Activated gamma-delta T cell treated with Interleukin-2 at 50 U/mL for 16 hours (primary cell): Measurements from ENCODE around the gene TCP1.
A peak's percentile ranks its signal among the peaks of the same experiment; 100 is the strongest.
"Not testable (repeated sequence)": the region's sequence is repeated elsewhere in the genome, so short reads cannot be mapped to it uniquely, and the experiment has no call there.

Experiments used
- DNase-seq: peaks from one replicate; pipeline ENCODE4 v3.0.0-alpha.2; 2020

TCP1 gene

GRCh38 chr6:159816775-159817174 is 27.4 kb upstream of the TCP1 start:
- not testable (repeated sequence) for DNase-seq

GRCh38 chr6:159815410-159815809 is 26.0 kb upstream of the TCP1 start:
- DNase-seq: no peak

GRCh38 chr6:159813781-159814180 is 24.4 kb upstream of the TCP1 start:
- no peak for DNase-seq

- DNase-seq: no peak
Measured at GRCh38 chr6:159809149-159809548, 19.7 kb upstream of the TCP1 start.

GRCh38 chr6:159808647-159809046 is 19.2 kb upstream of the TCP1 start:
- DNase-seq: no peak

GRCh38 chr6:159807150-159807858 is 17.9 kb upstream of the TCP1 start:
- no peak for DNase-seq

- no peak for DNase-seq
Measured at GRCh38 chr6:159806021-159806458, 16.6 kb upstream of the TCP1 start.

- no peak for DNase-seq
Measured at GRCh38 chr6:159805440-159806020, 16.1 kb upstream of the TCP1 start.

- no peak for DNase-seq
Measured at GRCh38 chr6:159804504-159804903, 15.1 kb upstream of the TCP1 start.

GRCh38 chr6:159801935-159802334 is 12.5 kb upstream of the TCP1 start:
- no peak for DNase-seq

- no peak for DNase-seq
Measured at GRCh38 chr6:159800141-159800865, 10.9 kb upstream of the TCP1 start, which contains the start of gene PNLDC1. Gene PNLDC1 (plus strand): TSS chr6:159800276. CDS start chr6:159800308, 32 bp downstream.

GRCh38 chr6:159797554-159797953 is 8.2 kb upstream of the TCP1 start:
- DNase-seq: no peak

- DNase-seq: not testable (repeated sequence)
Measured at GRCh38 chr6:159794976-159795375, 5.6 kb upstream of the TCP1 start.

- peak; percentile 11 for DNase-seq
Measured at GRCh38 chr6:159790956-159791598, 1.7 kb upstream of the TCP1 start.

- DNase-seq: peak; percentile 88
Measured at GRCh38 chr6:159790149-159790955, 950 bp upstream of the TCP1 start, which contains the start of gene MRPL18. Gene MRPL18 (plus strand): TSS chr6:159790467. CDS start chr6:159790588, 121 bp downstream.

- peak; percentile 6 for DNase-seq
Measured at GRCh38 chr6:159788753-159789376, 537 bp downstream of the TCP1 start.

GRCh38 chr6:159788276-159788675 is 1.1 kb downstream of the TCP1 start:
- DNase-seq: no peak

- no peak for DNase-seq
Measured at GRCh38 chr6:159778542-159779103, 10.8 kb downstream of the TCP1 start.

- no peak for DNase-seq
Measured at GRCh38 chr6:159778131-159778530, 11.3 kb downstream of the TCP1 start.

GRCh38 chr6:159777240-159777904 is 12.0 kb downstream of the TCP1 start:
- no peak for DNase-seq

GRCh38 chr6:159772196-159772595 is 17.2 kb downstream of the TCP1 start:
- DNase-seq: no peak
